K562 (cell line): ENCODE results near the gene MED16. TPM values are rescaled to one million over a fixed set of nuclear protein-coding genes. Genes with fewer than 3 reads are reported as not detected.

ENCODE experiments used
- KLF10 ChIP-seq: fragments of 250-450 bp; sonication (Bioruptor Pico); IDR thresholded peaks from 2 replicates; pipeline ENCODE4 v1.6.1; 2021; ENCODE audit warnings: matching md5 sums
- POLR2H ChIP-seq: IDR thresholded peaks from 2 replicates; pipeline ENCODE4 v1.6.1; 2016; ENCODE audit warnings: missing genetic modification characterization, low read depth, mild to moderate bottlenecking, control low read depth, missing compliant biosample characterization, moderate library complexity
- POU5F1 ChIP-seq: fragments of 150-350 bp; IDR thresholded peaks from 2 replicates; pipeline ENCODE4 v1.6.1; 2014; ENCODE audit warnings: borderline replicate concordance, low read length, low read depth, mild to moderate bottlenecking; ENCODE audit not compliant: partially characterized antibody
- SPI1 ChIP-seq: IDR thresholded peaks from 2 replicates; pipeline ENCODE4 v1.6.1; 2011; ENCODE audit warnings: low read depth, low read length, control low read depth, borderline replicate concordance
- SRSF7 ChIP-seq: fragments of 200-400 bp; formaldehyde crosslinking; optimal IDR thresholded peaks from 2 replicates; pipeline ENCODE3; 2017; ENCODE audit warnings: mild to moderate bottlenecking, low read depth, low read length
- STAT5B ChIP-seq: fragments of 250-450 bp; sonication (Bioruptor Pico); IDR thresholded peaks from 2 replicates; pipeline ENCODE4 v1.8.0; 2021; ENCODE audit warnings: mild to moderate bottlenecking, inconsistent platforms
- ZEB2 ChIP-seq: fragments of 450-650 bp; IDR thresholded peaks from 2 replicates; pipeline ENCODE4 v1.6.1; 2016
- ZFP1 ChIP-seq: fragments of 450-650 bp; formaldehyde crosslinking; IDR thresholded peaks from 2 replicates; pipeline ENCODE4 v1.4.0; 2020; ENCODE audit warnings: mild to moderate bottlenecking, mixed read lengths
- ZNF165 ChIP-seq: fragments of 250-450 bp; sonication (Bioruptor Pico); IDR thresholded peaks from 2 replicates; pipeline ENCODE4 v1.4.0; 2020; ENCODE audit warnings: borderline replicate concordance
- polyA plus RNA-seq, 8 experiments: library from polyadenylated mRNA; depleted of rRNA in 4 of 8; stranded (reverse) in 5 of 8; unstranded in 3 of 8; fragments of >200 nt; fragmentation: Nextera tagmentation in 2 of 8; fragmentation: Illumina TruSeq in 1 of 8; extraction: Ambion mirVana in 2 of 8; extraction: Trizol in 1 of 8; gene quantifications; 2 replicates each; pipeline versions ENCODE4 v1.2.1 to v1.2.3, GENCODE V29; 2011 to 2014; ENCODE audit warnings: inconsistent platforms in 1 of 8, missing spikeins in 1 of 8
- total RNA-seq, 7 experiments: library from RNA; depleted of rRNA in 6 of 7; stranded (reverse); fragments of >200 nt in 6 of 7; fragmentation: Illumina TruSeq in 2 of 7; extraction: Trizol in 2 of 7; gene quantifications; 2 replicates each; pipeline versions ENCODE4 v1.2.1 to v1.2.3, GENCODE V29; 2011 to 2021; ENCODE audit warnings: low replicate concordance in 1 of 7
- TF ChIP-seq, protein P1 (sequence below): fragments of 450-650 bp; IDR thresholded peaks from 2 replicates; pipeline ENCODE4 v1.6.1; 2018; ENCODE audit warnings: mild to moderate bottlenecking, low read depth; ENCODE audit not compliant: partially characterized antibody
- TF ChIP-seq, protein P2 (sequence below), 2 experiments: fragments of 450-650 bp; formaldehyde crosslinking in 1 of 2; IDR thresholded peaks; 2 replicates each; pipeline versions ENCODE4 v1.4.0 to v1.6.1; 2014 to 2020; ENCODE audit warnings: mild to moderate bottlenecking in 2 of 2, borderline replicate concordance in 1 of 2, low read depth in 1 of 2
- TF ChIP-seq, protein P3 (sequence below): fragments of 150-350 bp; IDR thresholded peaks from 2 replicates; pipeline ENCODE4 v1.6.1; 2014; ENCODE audit warnings: low read depth, mild to moderate bottlenecking, low read length, borderline replicate concordance

MED16 gene
- total and polyA plus RNA-seq, 9 of the 15 experiments (the other 6 are each of a cell fraction or from before 2014, with no cell fraction given) = 0.89 to 59.9 (median 8.6) TPM

DNA sequence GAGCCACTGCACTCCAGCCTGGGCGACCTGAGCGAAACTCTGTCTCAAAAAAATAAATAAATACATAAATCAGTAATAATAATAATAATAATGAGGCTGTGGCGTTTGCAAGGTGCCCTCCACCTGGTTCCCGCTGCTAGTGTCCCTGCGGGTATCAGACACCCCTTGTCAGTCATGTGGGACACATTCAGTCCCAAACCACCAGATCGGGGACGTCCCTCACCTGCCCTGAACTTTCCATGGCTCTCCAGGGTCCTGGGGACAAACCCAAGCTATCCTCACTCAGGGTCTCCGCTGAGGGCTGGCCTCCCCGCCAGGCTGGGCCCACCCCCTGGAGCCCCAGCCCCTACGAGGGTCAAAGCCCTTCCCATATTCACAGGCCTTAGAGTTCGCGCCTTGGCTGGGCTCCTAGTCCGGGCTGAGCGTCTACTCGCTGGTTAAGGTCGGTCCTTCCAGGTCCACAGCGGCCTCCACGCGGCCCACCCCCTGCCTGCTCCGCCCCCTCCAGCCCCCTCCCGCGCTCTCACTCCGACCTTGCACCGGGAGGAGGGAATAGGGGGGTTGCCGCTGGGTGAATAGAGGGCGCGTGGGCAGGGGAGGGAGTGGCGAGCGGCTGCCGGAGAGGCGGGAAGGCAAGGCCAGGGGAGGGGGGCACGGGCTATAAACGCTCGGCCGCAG is 23.8 kb upstream of the MED16 start (continued):
- TF ChIP-seq, protein P1, sequence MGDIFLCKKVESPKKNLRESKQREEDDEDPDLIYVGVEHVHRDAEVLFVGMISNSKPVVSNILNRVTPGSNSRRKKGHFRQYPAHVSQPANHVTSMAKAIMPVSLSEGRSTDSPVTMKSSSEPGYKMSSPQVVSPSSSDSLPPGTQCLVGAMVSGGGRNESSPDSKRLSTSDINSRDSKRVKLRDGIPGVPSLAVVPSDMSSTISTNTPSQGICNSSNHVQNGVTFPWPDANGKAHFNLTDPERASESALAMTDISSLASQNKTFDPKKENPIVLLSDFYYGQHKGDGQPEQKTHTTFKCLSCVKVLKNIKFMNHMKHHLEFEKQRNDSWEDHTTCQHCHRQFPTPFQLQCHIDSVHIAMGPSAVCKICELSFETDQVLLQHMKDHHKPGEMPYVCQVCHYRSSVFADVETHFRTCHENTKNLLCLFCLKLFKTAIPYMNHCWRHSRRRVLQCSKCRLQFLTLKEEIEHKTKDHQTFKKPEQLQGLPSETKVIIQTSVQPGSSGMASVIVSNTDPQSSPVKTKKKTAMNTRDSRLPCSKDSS = no peak
- TF ChIP-seq KLF10 (CRISPR knock-in tag) = no peak
- TF ChIP-seq ZEB2 = no peak
- TF ChIP-seq ZFP1 (CRISPR knock-in tag) = no peak
- TF ChIP-seq SPI1 = no peak
- no peak for TF ChIP-seq POU5F1
- no peak for TF ChIP-seq POLR2H (tag)
- TF ChIP-seq, protein P2, sequence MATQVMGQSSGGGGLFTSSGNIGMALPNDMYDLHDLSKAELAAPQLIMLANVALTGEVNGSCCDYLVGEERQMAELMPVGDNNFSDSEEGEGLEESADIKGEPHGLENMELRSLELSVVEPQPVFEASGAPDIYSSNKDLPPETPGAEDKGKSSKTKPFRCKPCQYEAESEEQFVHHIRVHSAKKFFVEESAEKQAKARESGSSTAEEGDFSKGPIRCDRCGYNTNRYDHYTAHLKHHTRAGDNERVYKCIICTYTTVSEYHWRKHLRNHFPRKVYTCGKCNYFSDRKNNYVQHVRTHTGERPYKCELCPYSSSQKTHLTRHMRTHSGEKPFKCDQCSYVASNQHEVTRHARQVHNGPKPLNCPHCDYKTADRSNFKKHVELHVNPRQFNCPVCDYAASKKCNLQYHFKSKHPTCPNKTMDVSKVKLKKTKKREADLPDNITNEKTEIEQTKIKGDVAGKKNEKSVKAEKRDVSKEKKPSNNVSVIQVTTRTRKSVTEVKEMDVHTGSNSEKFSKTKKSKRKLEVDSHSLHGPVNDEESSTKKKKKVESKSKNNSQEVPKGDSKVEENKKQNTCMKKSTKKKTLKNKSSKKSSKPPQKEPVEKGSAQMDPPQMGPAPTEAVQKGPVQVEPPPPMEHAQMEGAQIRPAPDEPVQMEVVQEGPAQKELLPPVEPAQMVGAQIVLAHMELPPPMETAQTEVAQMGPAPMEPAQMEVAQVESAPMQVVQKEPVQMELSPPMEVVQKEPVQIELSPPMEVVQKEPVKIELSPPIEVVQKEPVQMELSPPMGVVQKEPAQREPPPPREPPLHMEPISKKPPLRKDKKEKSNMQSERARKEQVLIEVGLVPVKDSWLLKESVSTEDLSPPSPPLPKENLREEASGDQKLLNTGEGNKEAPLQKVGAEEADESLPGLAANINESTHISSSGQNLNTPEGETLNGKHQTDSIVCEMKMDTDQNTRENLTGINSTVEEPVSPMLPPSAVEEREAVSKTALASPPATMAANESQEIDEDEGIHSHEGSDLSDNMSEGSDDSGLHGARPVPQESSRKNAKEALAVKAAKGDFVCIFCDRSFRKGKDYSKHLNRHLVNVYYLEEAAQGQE (IDR thresholded peaks at IDR 0.05; ENCODE audit: borderline replicate concordance) = 0 out of 2 replicates have a peak, but pooled peaks have one; percentile 12
- TF ChIP-seq, protein P2 (CRISPR knock-in tag; IDR thresholded peaks at IDR 0.05; ENCODE audit: low read depth) = no peak
- no peak for TF ChIP-seq SRSF7
- TF ChIP-seq, protein P3, sequence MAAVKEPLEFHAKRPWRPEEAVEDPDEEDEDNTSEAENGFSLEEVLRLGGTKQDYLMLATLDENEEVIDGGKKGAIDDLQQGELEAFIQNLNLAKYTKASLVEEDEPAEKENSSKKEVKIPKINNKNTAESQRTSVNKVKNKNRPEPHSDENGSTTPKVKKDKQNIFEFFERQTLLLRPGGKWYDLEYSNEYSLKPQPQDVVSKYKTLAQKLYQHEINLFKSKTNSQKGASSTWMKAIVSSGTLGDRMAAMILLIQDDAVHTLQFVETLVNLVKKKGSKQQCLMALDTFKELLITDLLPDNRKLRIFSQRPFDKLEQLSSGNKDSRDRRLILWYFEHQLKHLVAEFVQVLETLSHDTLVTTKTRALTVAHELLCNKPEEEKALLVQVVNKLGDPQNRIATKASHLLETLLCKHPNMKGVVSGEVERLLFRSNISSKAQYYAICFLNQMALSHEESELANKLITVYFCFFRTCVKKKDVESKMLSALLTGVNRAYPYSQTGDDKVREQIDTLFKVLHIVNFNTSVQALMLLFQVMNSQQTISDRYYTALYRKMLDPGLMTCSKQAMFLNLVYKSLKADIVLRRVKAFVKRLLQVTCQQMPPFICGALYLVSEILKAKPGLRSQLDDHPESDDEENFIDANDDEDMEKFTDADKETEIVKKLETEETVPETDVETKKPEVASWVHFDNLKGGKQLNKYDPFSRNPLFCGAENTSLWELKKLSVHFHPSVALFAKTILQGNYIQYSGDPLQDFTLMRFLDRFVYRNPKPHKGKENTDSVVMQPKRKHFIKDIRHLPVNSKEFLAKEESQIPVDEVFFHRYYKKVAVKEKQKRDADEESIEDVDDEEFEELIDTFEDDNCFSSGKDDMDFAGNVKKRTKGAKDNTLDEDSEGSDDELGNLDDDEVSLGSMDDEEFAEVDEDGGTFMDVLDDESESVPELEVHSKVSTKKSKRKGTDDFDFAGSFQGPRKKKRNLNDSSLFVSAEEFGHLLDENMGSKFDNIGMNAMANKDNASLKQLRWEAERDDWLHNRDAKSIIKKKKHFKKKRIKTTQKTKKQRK = no peak
- no peak for TF ChIP-seq ZNF165 (CRISPR knock-in tag)
- no peak for TF ChIP-seq STAT5B (CRISPR knock-in tag)
